Activated CD8-positive, alpha-beta memory T cell treated with anti-CD3 and anti-CD28 coated beads for 24 hours (primary cell): ENCODE data around the gene HIVEP3.

Source experiments
- DNase-seq: peaks from one replicate; pipeline ENCODE4 v3.0.0-alpha.2; 2020

HIVEP3 gene

GRCh38 chr1:41539418-41539805 is 379.3 kb downstream of the HIVEP3 start:
- DNase-seq = no peak

DNA sequence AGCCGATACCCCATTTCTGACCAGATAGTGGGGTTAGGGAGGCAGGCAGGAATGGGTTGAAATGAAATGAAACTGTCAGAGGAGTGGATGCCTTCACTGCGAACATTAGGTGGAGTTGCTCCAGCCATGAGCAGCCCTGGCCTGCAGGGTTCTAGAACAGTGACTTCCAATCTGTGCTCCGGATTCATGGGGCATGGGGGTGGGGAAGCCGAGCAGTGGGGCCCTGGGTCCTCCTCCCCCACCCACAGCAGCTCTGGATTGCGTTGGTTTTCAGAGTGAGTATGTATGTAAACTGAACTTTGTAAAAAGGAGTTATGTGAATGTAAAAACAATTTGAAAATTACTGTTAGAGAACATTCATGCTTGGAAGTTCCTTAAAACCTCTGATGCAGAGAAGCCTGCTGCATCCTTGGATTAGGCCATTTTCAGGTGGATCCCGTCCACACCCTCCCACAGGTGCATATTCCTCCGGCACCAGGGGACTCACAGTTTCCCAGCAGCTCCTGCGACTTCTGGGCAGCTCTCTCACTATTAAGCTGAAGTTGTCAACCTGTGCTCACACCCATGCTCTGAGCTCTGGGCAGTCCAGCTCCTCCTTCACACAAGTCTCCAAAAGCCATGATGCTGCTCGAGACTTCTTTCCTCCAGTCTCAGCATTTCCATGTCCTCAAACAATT is 379.8 kb downstream of the HIVEP3 start:
- no peak for DNase-seq

- no peak for DNase-seq
These were observed 380.9 kb downstream of the HIVEP3 start for GRCh38 chr1:41537788-41538351.

DNA sequence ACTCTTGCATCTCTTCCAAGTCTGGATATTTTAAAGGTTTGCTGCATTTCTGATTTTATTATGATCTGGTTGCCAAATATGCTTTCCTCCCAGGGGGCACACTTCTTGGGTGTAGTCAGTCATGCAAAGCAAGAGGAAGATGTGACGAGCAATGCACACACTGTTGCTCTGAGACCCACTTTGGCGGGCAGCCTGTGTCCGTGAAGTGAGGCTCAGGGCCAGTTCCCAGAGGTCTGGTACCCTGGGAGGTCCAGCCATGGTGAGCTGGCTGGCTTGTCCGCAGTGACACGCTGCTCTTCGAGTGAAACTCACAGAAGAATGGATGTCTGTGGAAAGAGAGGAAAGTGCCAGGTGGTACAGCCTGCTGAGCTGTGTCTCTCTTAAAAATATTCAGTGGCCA is 381.5 kb downstream of the HIVEP3 start:
- no peak for DNase-seq

DNA sequence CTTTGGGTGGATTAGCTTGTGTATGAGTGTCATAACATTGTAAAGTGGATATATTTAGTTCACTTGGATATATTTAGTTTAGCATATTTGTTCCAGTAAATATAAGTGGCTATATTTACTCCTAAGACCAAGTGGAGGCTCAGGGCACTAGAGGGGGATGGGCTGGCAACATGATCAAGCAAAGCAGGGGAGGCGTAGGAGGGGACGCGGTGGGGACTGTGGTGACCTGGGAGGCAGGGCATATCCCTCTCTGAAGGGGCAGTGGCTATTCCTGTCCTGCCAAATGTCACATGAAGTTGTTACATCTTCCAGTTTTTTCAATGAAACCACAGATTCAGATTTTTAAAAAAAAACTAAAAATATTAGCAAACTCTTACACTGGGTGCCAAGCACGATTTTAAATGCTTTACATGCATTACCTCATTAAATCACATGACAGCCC is 382.3 kb downstream of the HIVEP3 start:
- DNase-seq = no peak

- DNase-seq = no peak
These were observed 383.0 kb downstream of the HIVEP3 start for GRCh38 chr1:41535716-41536115.

DNA sequence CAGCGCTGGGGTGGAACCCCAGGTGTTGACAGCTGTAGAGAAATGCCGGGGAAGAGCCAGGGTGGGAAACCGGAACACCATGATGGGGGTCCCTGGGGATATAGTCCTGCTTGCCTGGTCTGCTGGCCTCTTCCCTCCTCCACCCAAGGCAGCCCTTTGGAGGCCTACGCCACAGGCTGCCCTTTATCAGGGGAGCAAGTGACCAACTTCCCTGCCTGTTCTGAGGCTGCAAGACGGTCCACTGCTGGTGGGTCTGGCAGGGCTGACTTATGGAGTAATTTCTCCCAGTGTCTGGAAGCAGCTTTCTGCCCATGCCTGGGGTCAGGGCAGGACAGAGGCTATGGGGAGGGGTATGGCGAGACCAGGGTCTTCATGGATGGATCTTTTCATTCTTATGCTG is 383.4 kb downstream of the HIVEP3 start:
- DNase-seq = no peak

- no peak for DNase-seq
These were observed 384.3 kb downstream of the HIVEP3 start for GRCh38 chr1:41534181-41535076.

DNA sequence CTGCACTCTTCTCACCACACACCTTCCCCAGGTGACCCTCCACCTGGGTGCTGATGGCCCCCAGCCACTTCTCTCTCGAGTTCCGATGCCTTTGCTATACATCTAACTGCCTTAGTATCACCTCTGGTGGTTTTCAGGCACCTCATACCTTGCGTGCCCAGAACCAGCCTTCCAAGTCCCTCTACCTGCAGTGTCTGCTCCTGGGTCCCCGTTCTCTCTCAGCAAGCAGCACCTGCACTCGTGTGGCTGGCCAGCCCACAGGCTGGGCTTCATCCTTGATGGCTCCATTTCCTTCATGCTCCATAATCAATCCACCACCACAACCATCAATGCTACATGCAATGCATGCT is 385.0 kb downstream of the HIVEP3 start:
- no peak for DNase-seq

- DNase-seq = no peak
These were observed 385.5 kb downstream of the HIVEP3 start for GRCh38 chr1:41533016-41533730.

DNA sequence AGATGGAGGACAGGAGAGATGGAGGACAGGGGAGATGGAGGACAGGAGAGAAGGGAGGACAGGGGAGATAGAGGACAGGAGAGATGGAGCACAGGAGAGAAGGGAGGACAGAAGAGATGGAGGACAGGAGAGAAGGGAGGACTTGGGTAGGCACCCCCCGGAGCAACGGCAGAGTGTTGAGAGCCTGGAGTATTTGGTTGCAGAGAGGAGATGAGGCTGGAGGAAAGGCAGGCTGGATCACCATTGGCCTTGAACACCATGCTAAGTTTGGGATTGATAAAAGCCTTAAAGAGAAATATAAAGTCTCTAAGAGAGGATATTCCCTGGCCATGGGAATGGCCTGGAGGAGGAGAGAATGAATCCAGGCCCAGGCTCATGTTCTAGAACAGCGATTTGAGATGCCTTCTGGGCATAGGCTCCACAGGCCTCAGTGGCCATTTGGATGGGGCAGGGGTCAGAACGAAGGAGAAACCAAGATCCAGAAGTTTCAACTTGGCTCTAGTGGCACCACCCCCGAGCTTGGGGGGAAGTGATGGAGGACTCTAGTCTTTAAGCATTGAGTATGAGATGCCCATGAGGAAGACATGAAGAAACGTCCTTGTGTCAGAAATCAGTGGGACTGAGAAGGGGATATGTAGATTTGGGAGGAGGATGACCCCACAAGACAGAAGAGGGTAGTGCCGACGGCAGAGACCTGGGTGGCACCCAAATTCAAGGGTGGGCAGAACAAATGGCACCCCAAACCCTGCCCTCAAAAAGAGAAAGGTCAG is 386.3 kb downstream of the HIVEP3 start:
- no peak for DNase-seq

- DNase-seq = no peak
These were observed 388.3 kb downstream of the HIVEP3 start for GRCh38 chr1:41530411-41530810.

- DNase-seq = no peak
These were observed 388.9 kb downstream of the HIVEP3 start for GRCh38 chr1:41529621-41530395.

DNA sequence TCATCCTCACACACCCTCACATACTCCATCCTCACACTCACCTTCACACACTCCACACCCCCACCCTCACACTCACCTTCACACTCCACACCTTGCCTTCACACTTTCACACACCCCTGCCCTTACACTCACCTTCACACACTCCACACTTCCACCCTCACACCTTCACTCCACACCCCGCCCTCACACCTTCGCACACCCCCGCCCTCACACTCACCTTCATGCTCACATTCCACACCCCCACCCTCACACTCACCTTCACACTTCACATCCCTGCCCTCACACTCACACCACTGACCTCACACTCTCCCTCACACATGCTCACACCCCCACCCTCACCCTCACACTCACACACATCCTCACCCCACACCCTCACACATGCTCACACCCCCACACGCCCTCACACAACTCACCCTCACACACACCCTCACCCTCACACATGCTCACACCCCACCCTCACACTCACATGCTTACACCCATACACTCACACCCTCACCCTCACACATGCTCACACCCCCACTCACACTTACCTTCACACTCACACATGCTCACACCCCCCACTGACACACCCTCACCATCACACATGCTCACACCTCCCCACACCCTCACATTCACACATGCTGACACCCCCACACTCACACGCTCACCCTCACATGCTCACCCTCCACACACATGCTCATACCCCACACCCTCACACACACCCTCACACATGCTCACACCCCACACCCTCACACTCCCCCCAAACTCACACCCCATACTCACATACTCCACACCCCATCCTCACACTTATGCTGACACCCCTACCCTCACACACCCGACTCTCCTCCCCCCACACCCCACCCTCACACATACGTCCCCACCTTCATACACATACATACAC is 389.8 kb downstream of the HIVEP3 start:
- DNase-seq = no peak

- no peak for DNase-seq
These were observed 390.6 kb downstream of the HIVEP3 start for GRCh38 chr1:41528106-41528505.

- no peak for DNase-seq
These were observed 391.7 kb downstream of the HIVEP3 start for GRCh38 chr1:41526956-41527561.

- DNase-seq = no peak
These were observed 392.7 kb downstream of the HIVEP3 start for GRCh38 chr1:41525891-41526587.

- DNase-seq = no peak
These were observed 393.7 kb downstream of the HIVEP3 start for GRCh38 chr1:41524676-41525675.
